GM10248 (cell line): ENCODE measurements around the gene TMEM82.

Source experiments
- CTCF ChIA-PET: fragments of 300-600 bp; sonication (Branson Sonifier 250); formaldehyde crosslinking; extraction: SDS; loops from one replicate; lab custom pipeline; 2021; ENCODE audit warnings: antibody characterized with exemption; lab: Yijun Ruan, JAX
- POLR2A ChIA-PET: fragments of 350-650 bp; sonication (Branson Sonifier 250); formaldehyde crosslinking; extraction: SDS; loops from one replicate; lab custom pipeline; 2020; ENCODE audit warnings: antibody characterized with exemption; lab: Yijun Ruan, JAX
- DNase-seq: peaks from one replicate; pipeline ENCODE4 v3.0.0; 2012; ENCODE audit errors: extremely low spot score
- CTCF ChIP-seq: IDR thresholded peaks from 2 replicates; pipeline ENCODE4 v1.5.1; 2012; ENCODE audit warnings: mild to moderate bottlenecking, low read depth; ENCODE audit errors: extremely low read depth, missing control alignments, control extremely low read depth

The TMEM82 gene

GRCh38 chr1:15730423-15730822 is 11.9 kb upstream of the TMEM82 start:
- ChIA-PET CTCF (interaction anchor here (3.1 kb wide), 1 partner anchor 11 kb away, joined by 11 read pairs; no protein-coding TSS in a partner anchor), POLR2A (no interaction called here)
- no peak for DNase-seq

GRCh38 chr1:15730936-15731335 is 11.4 kb upstream of the TMEM82 start:
- DNase-seq, result no peak
- ChIA-PET CTCF (interaction anchor here (3.1 kb wide), 1 partner anchor 10 kb away, joined by 11 read pairs; no protein-coding TSS in a partner anchor), POLR2A (no interaction called here)
- TF ChIP-seq CTCF, result no peak

More at GRCh38 chr1:15730423-15730822, 11.9 kb upstream of the TMEM82 start:
- no peak for TF ChIP-seq CTCF

DNA sequence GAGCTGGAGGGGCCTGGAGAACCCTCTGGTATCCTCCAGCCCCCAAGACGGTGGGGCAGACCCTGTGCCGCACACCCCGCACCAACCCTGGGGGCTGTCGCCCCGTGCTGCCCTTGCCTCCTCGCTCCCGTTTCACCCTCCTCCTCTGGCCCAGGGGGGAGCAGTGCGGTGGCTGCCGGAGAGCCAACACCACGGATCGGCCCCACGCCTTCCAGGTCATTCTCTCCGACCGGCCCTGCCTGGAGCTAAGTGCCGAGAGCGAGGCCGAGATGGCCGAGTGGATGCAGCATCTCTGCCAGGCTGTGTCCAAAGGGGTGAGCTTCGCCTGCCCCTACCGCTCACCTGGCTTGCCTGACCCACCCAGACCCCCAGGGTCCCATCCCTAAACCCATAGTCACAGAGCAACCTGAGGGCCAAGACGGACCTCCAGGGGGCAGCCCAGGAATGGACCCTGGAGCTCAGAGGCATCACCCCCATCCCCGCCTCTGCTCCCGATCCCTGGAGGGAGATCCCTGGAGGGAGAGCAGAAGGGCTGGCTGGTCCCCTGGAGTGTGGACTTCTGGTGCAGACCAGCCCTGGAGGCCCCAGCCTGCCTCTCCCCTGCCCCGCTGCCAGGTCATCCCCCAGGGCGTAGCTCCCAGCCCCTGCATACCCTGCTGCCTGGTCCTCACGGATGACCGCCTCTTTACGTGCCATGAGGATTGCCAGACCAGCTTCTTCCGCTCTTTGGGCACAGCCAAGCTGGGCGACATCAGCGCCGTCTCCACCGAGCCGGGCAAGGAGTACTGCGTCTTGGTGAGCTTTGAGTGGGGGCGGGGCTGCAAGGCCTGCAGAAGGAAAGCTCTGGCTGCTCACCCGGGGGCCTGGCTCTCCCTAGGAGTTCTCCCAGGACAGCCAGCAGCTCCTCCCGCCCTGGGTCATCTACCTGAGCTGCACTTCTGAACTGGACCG is 10.3 kb upstream of the TMEM82 start:
- DNase-seq, result no peak
- no peak for TF ChIP-seq CTCF
- ChIA-PET POLR2A (interaction anchor here (0.5 kb wide), 1 partner anchor 29 kb away, joined by 3 read pairs; no protein-coding TSS in a partner anchor), CTCF (interaction anchor here (1.2 to 3.1 kb wide), 3 partner anchors 9 to 66 kb away, joined by 3 to 11 read pairs (median 3); no protein-coding TSS in a partner anchor)

GRCh38 chr1:15732686-15733081 is 9.6 kb upstream of the TMEM82 start:
- no peak for DNase-seq
- POLR2A ChIA-PET, result no interaction called here

GRCh38 chr1:15733218-15733725 is 9.0 kb upstream of the TMEM82 start:
- ChIA-PET POLR2A (no interaction called here), CTCF (interaction anchor here (0.8 to 3.1 kb wide), 2 partner anchors 8 to 70 kb away, joined by 3 to 11 read pairs; no protein-coding TSS in a partner anchor)
- TF ChIP-seq CTCF, result no peak
- DNase-seq, result no peak

More at GRCh38 chr1:15732686-15733081, 9.6 kb upstream of the TMEM82 start:
- TF ChIP-seq CTCF, result no peak
- CTCF ChIA-PET, result interaction anchor here (1.2 to 3.1 kb wide), 3 partner anchors 8 to 67 kb away, joined by 3 to 11 read pairs (median 3); no protein-coding TSS in a partner anchor

- TF ChIP-seq CTCF, result no peak
- no peak for DNase-seq
- POLR2A ChIA-PET, result no interaction called here
- CTCF ChIA-PET, result interaction anchor here (0.8 kb wide), 1 partner anchor 70 kb away, joined by 3 read pairs; no protein-coding TSS in a partner anchor
These were observed 8.5 kb upstream of the TMEM82 start for GRCh38 chr1:15733726-15734226.
